ENCODE data around the gene CDH26.

GRCh38 chr20:59971428-59971827, 13.2 kb downstream of the CDH26 start:
- TF ChIP-seq CTCF (conservative IDR thresholded peaks at IDR 0.05 in 1 of 2, IDR thresholded peaks at IDR 0.05 in 1 of 2; ENCODE audit: extremely low read depth in 1 of 2, insufficient read depth in 1 of 2, low read depth in 1 of 2, low read length in 2 of 2) = no peak
- no peak for TF ChIP-seq EZH2 (IDR thresholded peaks at IDR 0.05; ENCODE audit: borderline replicate concordance, low read length)

Data from mammary epithelial cell (primary cell).